HepG2 (cell line): ENCODE results near the gene ACOT6. TPM values are rescaled to one million over a fixed set of nuclear protein-coding genes. Genes with fewer than 3 reads are reported as not detected.
A peak's percentile ranks its signal among the peaks of the same experiment; 100 is the strongest.
"Not testable (repeated sequence)": the region's sequence is repeated elsewhere in the genome, so short reads cannot be mapped to it uniquely, and the experiment has no call there.

Experiments used
- FOXC1 ChIP-seq: sonication (generic); formaldehyde crosslinking; IDR thresholded peaks from 2 replicates; pipeline ENCODE4 v1.8.0; 2022; ENCODE audit warnings: mild to moderate bottlenecking, missing genetic modification reagents, borderline replicate concordance
- HOXA5 ChIP-seq: sonication (generic); formaldehyde crosslinking; IDR thresholded peaks from 2 replicates; pipeline ENCODE4 v1.4.0; 2020; ENCODE audit warnings: missing genetic modification reagents
- JUN ChIP-seq: sonication (generic); formaldehyde crosslinking; IDR thresholded peaks from 2 replicates; pipeline ENCODE4 v1.4.0; 2020; ENCODE audit warnings: mild to moderate bottlenecking, missing genetic modification reagents
- NONO ChIP-seq, 2 experiments: fragments of 450-650 bp in 1 of 2; sonication (generic) in 1 of 2; formaldehyde crosslinking in 1 of 2; IDR thresholded peaks in 1 of 2; conservative IDR thresholded peaks in 1 of 2; 2 replicates each; pipeline versions ENCODE4 v1.6.1 to v1.8.0; 2017 to 2022; ENCODE audit warnings: mild to moderate bottlenecking in 1 of 2, missing genetic modification reagents in 1 of 2, moderate library complexity in 1 of 2
- NR1H2 ChIP-seq: sonication (generic); formaldehyde crosslinking; IDR thresholded peaks from 2 replicates; pipeline ENCODE4 v1.8.1; 2022; ENCODE audit warnings: low read depth, missing genetic modification reagents, borderline replicate concordance
- PHF8 ChIP-seq: sonication (generic); formaldehyde crosslinking; IDR thresholded peaks from 2 replicates; pipeline ENCODE4 v1.5.0; 2020; ENCODE audit warnings: missing genetic modification reagents
- RBFOX2 ChIP-seq: fragments of 200-400 bp; formaldehyde crosslinking; IDR thresholded peaks from 2 replicates; pipeline ENCODE4 v1.6.1; 2017; ENCODE audit warnings: low read depth, mild to moderate bottlenecking, low read length
- REPIN1 ChIP-seq: sonication (generic); formaldehyde crosslinking; IDR thresholded peaks from 2 replicates; pipeline ENCODE4 v1.8.0; 2022; ENCODE audit warnings: missing genetic modification reagents, low read depth, mild to moderate bottlenecking, borderline replicate concordance
- SP2 ChIP-seq: sonication (generic); formaldehyde crosslinking; IDR thresholded peaks from 2 replicates; pipeline ENCODE4 v1.5.1; 2020; ENCODE audit warnings: mild to moderate bottlenecking, missing genetic modification reagents
- SRY ChIP-seq: sonication (generic); formaldehyde crosslinking; IDR thresholded peaks from 2 replicates; pipeline ENCODE4 v1.8.0; 2022; ENCODE audit warnings: mild to moderate bottlenecking, missing genetic modification reagents
- ZNF547 ChIP-seq: sonication (generic); formaldehyde crosslinking; IDR thresholded peaks from 2 replicates; pipeline ENCODE4 v1.5.1; 2020; ENCODE audit warnings: mild to moderate bottlenecking, missing genetic modification reagents
- ZNF563 ChIP-seq: sonication (generic); formaldehyde crosslinking; IDR thresholded peaks from 2 replicates; pipeline ENCODE4 v1.8.0; 2022; ENCODE audit warnings: mild to moderate bottlenecking, moderate library complexity, missing genetic modification reagents
- ZNF670 ChIP-seq: sonication (generic); formaldehyde crosslinking; IDR thresholded peaks from 2 replicates; pipeline ENCODE4 v1.8.0; 2022; ENCODE audit warnings: mild to moderate bottlenecking, missing genetic modification reagents, borderline replicate concordance
- ZNF790 ChIP-seq: sonication (generic); formaldehyde crosslinking; IDR thresholded peaks from 2 replicates; pipeline ENCODE4 v1.8.0; 2022; ENCODE audit warnings: missing genetic modification reagents, mild to moderate bottlenecking, borderline replicate concordance
- polyA plus RNA-seq, 8 experiments: library from polyadenylated mRNA; depleted of rRNA in 3 of 8; stranded (reverse) in 7 of 8; unstranded in 1 of 8; fragments of >200 nt; fragmentation: Illumina TruSeq in 4 of 8; extraction: Trizol in 4 of 8; gene quantifications; 2 replicates each; pipeline versions ENCODE4 v1.2.1 to v1.2.3, GENCODE V29; 2011 to 2016; ENCODE audit warnings: low read depth in 4 of 8, missing spikeins in 1 of 8, mixed read lengths in 1 of 8; ENCODE audit not compliant: insufficient read depth in 1 of 8
- total RNA-seq, 5 experiments: library from RNA; depleted of rRNA; stranded (reverse); fragments of >200 nt; fragmentation: Illumina TruSeq; extraction: Trizol; gene quantifications; 2 replicates each; pipeline ENCODE4 v1.2.3, GENCODE V29; 2016; ENCODE audit warnings: low read depth in 1 of 5
- TF ChIP-seq, protein P1 (sequence below): IDR thresholded peaks from 2 replicates; pipeline ENCODE4 v1.6.1; 2016; ENCODE audit warnings: low read depth, missing genetic modification reagents, missing compliant biosample characterization
- TF ChIP-seq, protein P2 (sequence below): sonication (generic); formaldehyde crosslinking; IDR thresholded peaks from 2 replicates; pipeline ENCODE4 v1.4.0; 2020; ENCODE audit warnings: missing genetic modification reagents
- TF ChIP-seq, protein P3 (sequence below): sonication (generic); formaldehyde crosslinking; IDR thresholded peaks from 2 replicates; pipeline ENCODE4 v1.5.0; 2020; ENCODE audit warnings: mild to moderate bottlenecking, missing genetic modification reagents, borderline replicate concordance

ACOT6 gene
- total and polyA plus RNA-seq, 2 of the 13 experiments (the other 11 are each of a cell fraction or from before 2014, with no cell fraction given) = 0.15 to 0.27 TPM

DNA sequence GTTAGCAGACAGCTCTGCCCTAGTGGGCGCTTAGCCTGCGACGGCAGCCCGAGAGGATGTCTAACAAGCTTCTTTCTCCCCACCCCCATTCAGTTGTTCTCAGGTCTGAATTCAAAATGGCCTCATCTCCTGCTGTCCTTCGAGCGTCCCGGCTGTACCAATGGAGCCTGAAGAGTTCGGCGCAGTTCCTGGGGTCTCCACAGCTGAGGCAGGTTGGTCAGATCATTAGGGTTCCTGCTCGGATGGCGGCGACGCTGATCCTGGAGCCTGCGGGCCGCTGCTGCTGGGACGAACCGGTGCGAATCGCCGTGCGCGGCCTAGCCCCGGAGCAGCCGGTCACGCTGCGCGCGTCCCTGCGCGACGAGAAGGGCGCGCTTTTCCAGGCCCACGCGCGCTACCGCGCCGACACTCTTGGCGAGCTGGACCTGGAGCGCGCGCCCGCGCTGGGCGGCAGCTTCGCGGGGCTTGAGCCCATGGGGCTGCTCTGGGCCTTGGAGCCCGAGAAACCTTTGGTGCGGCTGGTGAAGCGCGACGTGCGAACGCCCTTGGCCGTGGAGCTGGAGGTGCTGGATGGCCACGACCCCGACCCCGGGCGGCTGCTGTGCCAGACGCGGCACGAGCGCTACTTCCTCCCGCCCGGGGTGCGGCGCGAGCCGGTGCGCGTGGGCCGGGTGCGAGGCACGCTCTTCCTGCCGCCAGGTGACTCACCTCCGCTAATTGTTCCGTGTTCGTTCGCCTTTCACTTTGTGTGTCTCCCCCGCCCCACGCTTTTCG lies 42.9 kb upstream of the ACOT6 start, which contains the start of gene ACOT2 (continued):
- TF ChIP-seq, protein P1, sequence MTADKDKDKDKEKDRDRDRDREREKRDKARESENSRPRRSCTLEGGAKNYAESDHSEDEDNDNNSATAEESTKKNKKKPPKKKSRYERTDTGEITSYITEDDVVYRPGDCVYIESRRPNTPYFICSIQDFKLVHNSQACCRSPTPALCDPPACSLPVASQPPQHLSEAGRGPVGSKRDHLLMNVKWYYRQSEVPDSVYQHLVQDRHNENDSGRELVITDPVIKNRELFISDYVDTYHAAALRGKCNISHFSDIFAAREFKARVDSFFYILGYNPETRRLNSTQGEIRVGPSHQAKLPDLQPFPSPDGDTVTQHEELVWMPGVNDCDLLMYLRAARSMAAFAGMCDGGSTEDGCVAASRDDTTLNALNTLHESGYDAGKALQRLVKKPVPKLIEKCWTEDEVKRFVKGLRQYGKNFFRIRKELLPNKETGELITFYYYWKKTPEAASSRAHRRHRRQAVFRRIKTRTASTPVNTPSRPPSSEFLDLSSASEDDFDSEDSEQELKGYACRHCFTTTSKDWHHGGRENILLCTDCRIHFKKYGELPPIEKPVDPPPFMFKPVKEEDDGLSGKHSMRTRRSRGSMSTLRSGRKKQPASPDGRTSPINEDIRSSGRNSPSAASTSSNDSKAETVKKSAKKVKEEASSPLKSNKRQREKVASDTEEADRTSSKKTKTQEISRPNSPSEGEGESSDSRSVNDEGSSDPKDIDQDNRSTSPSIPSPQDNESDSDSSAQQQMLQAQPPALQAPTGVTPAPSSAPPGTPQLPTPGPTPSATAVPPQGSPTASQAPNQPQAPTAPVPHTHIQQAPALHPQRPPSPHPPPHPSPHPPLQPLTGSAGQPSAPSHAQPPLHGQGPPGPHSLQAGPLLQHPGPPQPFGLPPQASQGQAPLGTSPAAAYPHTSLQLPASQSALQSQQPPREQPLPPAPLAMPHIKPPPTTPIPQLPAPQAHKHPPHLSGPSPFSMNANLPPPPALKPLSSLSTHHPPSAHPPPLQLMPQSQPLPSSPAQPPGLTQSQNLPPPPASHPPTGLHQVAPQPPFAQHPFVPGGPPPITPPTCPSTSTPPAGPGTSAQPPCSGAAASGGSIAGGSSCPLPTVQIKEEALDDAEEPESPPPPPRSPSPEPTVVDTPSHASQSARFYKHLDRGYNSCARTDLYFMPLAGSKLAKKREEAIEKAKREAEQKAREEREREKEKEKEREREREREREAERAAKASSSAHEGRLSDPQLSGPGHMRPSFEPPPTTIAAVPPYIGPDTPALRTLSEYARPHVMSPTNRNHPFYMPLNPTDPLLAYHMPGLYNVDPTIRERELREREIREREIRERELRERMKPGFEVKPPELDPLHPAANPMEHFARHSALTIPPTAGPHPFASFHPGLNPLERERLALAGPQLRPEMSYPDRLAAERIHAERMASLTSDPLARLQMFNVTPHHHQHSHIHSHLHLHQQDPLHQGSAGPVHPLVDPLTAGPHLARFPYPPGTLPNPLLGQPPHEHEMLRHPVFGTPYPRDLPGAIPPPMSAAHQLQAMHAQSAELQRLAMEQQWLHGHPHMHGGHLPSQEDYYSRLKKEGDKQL = peak; percentile 55; the same call in 1 of the 2 replicates
- TF ChIP-seq JUN (CRISPR knock-in tag) = 0 out of 2 replicates have a peak, but pooled peaks have one; percentile 30
- TF ChIP-seq SP2 (CRISPR knock-in tag) = peak; percentile 18; the same call in 1 of the 2 replicates
- TF ChIP-seq HOXA5 (CRISPR knock-in tag) = peak; percentile 35; the same call in 1 of the 2 replicates
- 0 out of 2 replicates have a peak, but pooled peaks have one; percentile 28 for TF ChIP-seq SRY (CRISPR knock-in tag)
- not testable (repeated sequence) for TF ChIP-seq NONO (IDR thresholded peaks at IDR 0.05)
- TF ChIP-seq NONO (CRISPR knock-in tag; conservative IDR thresholded peaks at IDR 0.05) = peak; percentile 24; the same call in 1 of the 2 replicates
- peak; percentile 83; the same call in 1 of the 2 replicates for TF ChIP-seq ZNF547 (CRISPR knock-in tag)
- TF ChIP-seq ZNF670 = 0 out of 2 replicates have a peak, but pooled peaks have one; percentile 66
- TF ChIP-seq NR1H2 = peak; percentile 39; the same call in 1 of the 2 replicates
- TF ChIP-seq ZNF563 (CRISPR knock-in tag) = peak; percentile 87
- TF ChIP-seq RBFOX2 = peak; percentile 90
- peak; percentile 92; the same call in 1 of the 2 replicates for TF ChIP-seq ZNF790 (CRISPR knock-in tag)
- TF ChIP-seq, protein P2, sequence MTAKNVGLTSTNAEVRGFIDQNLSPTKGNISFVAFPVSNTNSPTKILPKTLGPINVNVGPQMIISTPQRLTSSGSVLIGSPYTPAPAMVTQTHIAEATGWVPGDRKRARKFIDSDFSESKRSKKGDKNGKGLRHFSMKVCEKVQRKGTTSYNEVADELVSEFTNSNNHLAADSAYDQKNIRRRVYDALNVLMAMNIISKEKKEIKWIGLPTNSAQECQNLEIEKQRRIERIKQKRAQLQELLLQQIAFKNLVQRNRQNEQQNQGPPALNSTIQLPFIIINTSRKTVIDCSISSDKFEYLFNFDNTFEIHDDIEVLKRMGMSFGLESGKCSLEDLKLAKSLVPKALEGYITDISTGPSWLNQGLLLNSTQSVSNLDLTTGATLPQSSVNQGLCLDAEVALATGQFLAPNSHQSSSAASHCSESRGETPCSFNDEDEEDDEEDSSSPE = peak; percentile 67; the same call in 1 of the 2 replicates
- TF ChIP-seq FOXC1 = peak; percentile 88; the same call in 1 of the 2 replicates
- TF ChIP-seq PHF8 (CRISPR knock-in tag) = peak; percentile 92
- TF ChIP-seq REPIN1 (CRISPR knock-in tag) = peak; percentile 66
- TF ChIP-seq, protein P3, sequence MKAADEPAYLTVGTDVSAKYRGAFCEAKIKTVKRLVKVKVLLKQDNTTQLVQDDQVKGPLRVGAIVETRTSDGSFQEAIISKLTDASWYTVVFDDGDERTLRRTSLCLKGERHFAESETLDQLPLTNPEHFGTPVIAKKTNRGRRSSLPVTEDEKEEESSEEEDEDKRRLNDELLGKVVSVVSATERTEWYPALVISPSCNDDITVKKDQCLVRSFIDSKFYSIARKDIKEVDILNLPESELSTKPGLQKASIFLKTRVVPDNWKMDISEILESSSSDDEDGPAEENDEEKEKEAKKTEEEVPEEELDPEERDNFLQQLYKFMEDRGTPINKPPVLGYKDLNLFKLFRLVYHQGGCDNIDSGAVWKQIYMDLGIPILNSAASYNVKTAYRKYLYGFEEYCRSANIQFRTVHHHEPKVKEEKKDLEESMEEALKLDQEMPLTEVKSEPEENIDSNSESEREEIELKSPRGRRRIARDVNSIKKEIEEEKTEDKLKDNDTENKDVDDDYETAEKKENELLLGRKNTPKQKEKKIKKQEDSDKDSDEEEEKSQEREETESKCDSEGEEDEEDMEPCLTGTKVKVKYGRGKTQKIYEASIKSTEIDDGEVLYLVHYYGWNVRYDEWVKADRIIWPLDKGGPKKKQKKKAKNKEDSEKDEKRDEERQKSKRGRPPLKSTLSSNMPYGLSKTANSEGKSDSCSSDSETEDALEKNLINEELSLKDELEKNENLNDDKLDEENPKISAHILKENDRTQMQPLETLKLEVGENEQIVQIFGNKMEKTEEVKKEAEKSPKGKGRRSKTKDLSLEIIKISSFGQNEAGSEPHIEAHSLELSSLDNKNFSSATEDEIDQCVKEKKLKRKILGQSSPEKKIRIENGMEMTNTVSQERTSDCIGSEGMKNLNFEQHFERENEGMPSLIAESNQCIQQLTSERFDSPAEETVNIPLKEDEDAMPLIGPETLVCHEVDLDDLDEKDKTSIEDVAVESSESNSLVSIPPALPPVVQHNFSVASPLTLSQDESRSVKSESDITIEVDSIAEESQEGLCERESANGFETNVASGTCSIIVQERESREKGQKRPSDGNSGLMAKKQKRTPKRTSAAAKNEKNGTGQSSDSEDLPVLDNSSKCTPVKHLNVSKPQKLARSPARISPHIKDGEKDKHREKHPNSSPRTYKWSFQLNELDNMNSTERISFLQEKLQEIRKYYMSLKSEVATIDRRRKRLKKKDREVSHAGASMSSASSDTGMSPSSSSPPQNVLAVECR (CRISPR knock-in tag) = peak; percentile 71; the same call in 1 of the 2 replicates
